HFFc6 (cell line): Measurements from ENCODE around the gene ZNF521. TPM values are rescaled to one million over a fixed set of nuclear protein-coding genes. Genes with fewer than 3 reads are reported as not detected.

Experiments
- DNase-seq: peaks from one replicate; pipeline ENCODE4 v3.0.0-alpha.2; 2018
- H3K27ac Mint-ChIP-seq: 2 replicates; pipeline ENCODE4 v1.8.0; 2020; ENCODE audit warnings: mild to moderate bottlenecking, mixed read lengths
- H3K27me3 Mint-ChIP-seq: 2 replicates; pipeline ENCODE4 v1.8.0; 2021; ENCODE audit warnings: mild to moderate bottlenecking, moderate library complexity, mixed read lengths; ENCODE audit not compliant: insufficient read depth
- H3K36me3 Mint-ChIP-seq: 2 replicates; pipeline ENCODE4 v1.8.0; 2021; ENCODE audit warnings: low read depth, mixed read lengths
- H3K4me1 Mint-ChIP-seq: 2 replicates; pipeline ENCODE4 v1.8.0; 2020; ENCODE audit warnings: low read depth, mixed read lengths
- H3K4me3 Mint-ChIP-seq: 2 replicates; pipeline ENCODE4 v1.8.0; 2020; ENCODE audit warnings: mild to moderate bottlenecking, moderate library complexity, mixed read lengths
- H3K9me3 Mint-ChIP-seq: 2 replicates; pipeline ENCODE4 v1.8.0; 2020; ENCODE audit warnings: mild to moderate bottlenecking, mixed read lengths
- CTCF ChIP-seq: fragments of 200-600 bp; sonication (generic); IDR thresholded peaks from 2 replicates; pipeline ENCODE4 v1.5.0; 2021; ENCODE audit warnings: antibody characterized with exemption, mild to moderate bottlenecking
- total RNA-seq, 6 experiments: library from RNA; stranded (reverse); fragmentation: NEBNext Ultra II Directional; extraction: Animal tissue kit (Norgen Biotek cat#: 25700); gene quantifications; 2 replicates in 1 of 6; 3 replicates in 5 of 6; pipeline ENCODE4 v1.2.3, GENCODE V29; 2021

ZNF521 gene
- total RNA-seq, 6 experiments from 2014 or later: 0.27 to 5.3 (median 0.84) TPM

- H3K4me3 Mint-ChIP-seq: no peak overlapping the region
- no peaks in the 10 kb centered on the region; the same call in 1 of the 2 replicates for H3K36me3 Mint-ChIP-seq
Measured at GRCh38 chr18:25113566-25113965, 238.4 kb downstream of the ZNF521 start.

GRCh38 chr18:25112821-25113434, 239.0 kb downstream of the ZNF521 start:
- no peak for DNase-seq
- TF ChIP-seq CTCF: no peak
- Mint-ChIP-seq H3K36me3 (no peaks in the 10 kb centered on the region; the same call in 1 of the 2 replicates), H3K4me1 (no peaks in the 10 kb centered on the region; the same call in 1 of the 2 replicates), H3K4me3 (no peak overlapping the region), H3K27me3 (peaks cover 3% of the 10 kb centered on the region), H3K9me3 (peaks cover 12% of the 10 kb centered on the region), H3K27ac (no peak overlapping the region)

More at GRCh38 chr18:25113566-25113965, 238.4 kb downstream of the ZNF521 start:
- TF ChIP-seq CTCF: no peak
- no peak overlapping the region for H3K27ac Mint-ChIP-seq
- H3K9me3 Mint-ChIP-seq: peaks cover 12% of the 10 kb centered on the region
- no peaks in the 10 kb centered on the region; the same call in 1 of the 2 replicates for H3K4me1 Mint-ChIP-seq
- DNase-seq: no peak
- H3K27me3 Mint-ChIP-seq: peaks cover 3% of the 10 kb centered on the region

GRCh38 chr18:25111377-25112288, 240.3 kb downstream of the ZNF521 start:
- Mint-ChIP-seq H3K4me3 (no peak overlapping the region), H3K36me3 (no peaks in the 10 kb centered on the region; the same call in 1 of the 2 replicates), H3K27ac (no peak overlapping the region), H3K9me3 (peaks cover 12% of the 10 kb centered on the region), H3K27me3 (peaks cover 3% of the 10 kb centered on the region), H3K4me1 (no peaks in the 10 kb centered on the region; the same call in 1 of the 2 replicates)
- DNase-seq: no peak
- TF ChIP-seq CTCF: no peak

- Mint-ChIP-seq H3K4me3 (no peak overlapping the region), H3K4me1 (no peaks in the 10 kb centered on the region; the same call in 1 of the 2 replicates), H3K27ac (no peak overlapping the region), H3K9me3 (peaks cover 12% of the 10 kb centered on the region), H3K36me3 (no peaks in the 10 kb centered on the region; the same call in 1 of the 2 replicates), H3K27me3 (peaks cover 3% of the 10 kb centered on the region)
- TF ChIP-seq CTCF: no peak
- peak; percentile 4 for DNase-seq
Measured at GRCh38 chr18:25109484-25109883, 242.5 kb downstream of the ZNF521 start.

GRCh38 chr18:25103468-25104155, 248.4 kb downstream of the ZNF521 start:
- no peaks in the 10 kb centered on the region; the same call in 1 of the 2 replicates for H3K9me3 Mint-ChIP-seq
- H3K4me1 Mint-ChIP-seq: peaks cover 11% of the 10 kb centered on the region; the same call in 1 of the 2 replicates
- TF ChIP-seq CTCF: no peak
- no peak overlapping the region for H3K27ac Mint-ChIP-seq
- no peak overlapping the region for H3K4me3 Mint-ChIP-seq
- no peaks in the 10 kb centered on the region; the same call in 1 of the 2 replicates for H3K36me3 Mint-ChIP-seq
- no peaks in the 10 kb centered on the region for H3K27me3 Mint-ChIP-seq
- no peak for DNase-seq
